Heart right ventricle (tissue), 16 donors: ENCODE results near the gene GIMAP4. TPM values are rescaled to one million over a fixed set of nuclear protein-coding genes. Genes with fewer than 3 reads are reported as not detected.
"Not testable (repeated sequence)": the region's sequence is repeated elsewhere in the genome, so short reads cannot be mapped to it uniquely, and the experiment has no call there.

Experiments used
- ATAC-seq, 8 donors: fragments of 200-7000 bp; cut with Tn5 transposase; one replicate each; pipeline ENCODE4 v1.9.1; 2020; ENCODE audit warnings: mild to moderate bottlenecking in 8 of 8, moderate library complexity in 8 of 8, moderate number of reproducible peaks in 1 of 8
- DNase-seq, 2 donors: peaks; one replicate each; pipeline ENCODE4 v3.0.0-alpha.2; 2020
- H3K27ac ChIP-seq, 10 donors: fragments of 200-600 bp; sonication (generic) in 2 of 10; one replicate each; pipeline versions ENCODE4 v1.5.0 to v1.8.0; 2020 to 2022; ENCODE audit warnings: mild to moderate bottlenecking in 3 of 10
- H3K27me3 ChIP-seq, 7 donors: fragments of 200-600 bp; one replicate each; pipeline ENCODE4 v1.8.0; 2021 to 2022; ENCODE audit warnings: mild to moderate bottlenecking in 2 of 7
- H3K36me3 ChIP-seq, 9 donors: fragments of 200-600 bp; sonication (generic) in 1 of 9; one replicate each; pipeline versions ENCODE4 v1.5.0 to v1.8.0; 2020 to 2022; ENCODE audit warnings: mild to moderate bottlenecking in 2 of 9
- H3K4me1 ChIP-seq, 9 donors: fragments of 200-600 bp; sonication (generic) in 1 of 9; one replicate each; pipeline versions ENCODE4 v1.5.0 to v1.8.0; 2020 to 2022; ENCODE audit warnings: mild to moderate bottlenecking in 4 of 9
- H3K4me3 ChIP-seq, 10 donors: fragments of 200-600 bp; sonication (generic) in 2 of 10; one replicate each; pipeline versions ENCODE4 v1.5.0 to v1.8.0; 2020 to 2022; ENCODE audit warnings: mild to moderate bottlenecking in 7 of 10, moderate library complexity in 2 of 10
- H3K9me3 ChIP-seq, 11 donors: fragments of 200-600 bp in 10 of 11; sonication (generic) in 2 of 11; one replicate each; pipeline versions ENCODE4 v1.5.0 to v1.8.0; 2013 to 2022; ENCODE audit warnings: mild to moderate bottlenecking in 2 of 11, control low read depth in 1 of 11, moderate library complexity in 1 of 11
- WGBS, 2 donors: extraction: QIAGEN DNeasy Blood & Tissue Kit; methylation state at CpG; one replicate each; pipeline ENCODE4 v1.1.7; 2013; ENCODE audit warnings: inconsistent platforms in 1 of 2; 5-methylcytosine and 5-hydroxymethylcytosine counted together
- intact Hi-C, 10 donors: fragments of 100-400 bp; cut with DNase I; formaldehyde crosslinking; loops; one replicate each; pipeline versions ENCODE4 v1.11.1 to v1.14.2; 2022
- polyA plus RNA-seq, 2 donors: library from polyadenylated mRNA; stranded (reverse); fragments of 200-250 nt; gene quantifications; one replicate each; pipeline ENCODE4 v1.2.3, GENCODE V29; 2013
- total RNA-seq, 10 donors: library from RNA; stranded (reverse); fragmentation: NEBNext Ultra II Directional in 3 of 10; extraction: Animal tissue kit (Norgen Biotek cat#: 25700) in 3 of 10; gene quantifications; one replicate each; pipeline versions ENCODE4 v1.2.1 to v1.2.4, GENCODE V29; 2021 to 2023
- TF ChIP-seq, protein P1 (sequence below), 9 donors: fragments of 200-600 bp; sonication (generic) in 2 of 9; IDR thresholded peaks; one replicate each; pipeline versions ENCODE4 v1.5.0 to v1.8.0; 2021 to 2022; ENCODE audit warnings: antibody characterized with exemption in 9 of 9, mild to moderate bottlenecking in 5 of 9, moderate library complexity in 1 of 9
- donor health status: Arrhythmogenic right ventricular cardiomyopathy.
- donor health status: ischemic (EF 13 %, LVEDD 7.1; RV severe dilation, severe dysfunction).
- donor health status: healthy with polysubstance abuse.
- donor health status: DM: no; HTN: yes; CAD: no.
- donor health status: DM: no; HTN: no; CAD: no.
- donor health status: ischemic (EF 25% LVEDD 6.9; RV normal size, moderate dysfunction).
- donor health status: ischemic (EF 25% LVEDD 5.7; RV mildly dilated, moderate dysfunction).
- donor health status: healthy.
- donor health status: DM: yes; HTN: yes; CAD: no.
- donor health status: Ischemic cardiomyopathy.
- donor health status: ischemic (EF 35%, LVEDD 5.7; RV mildly dilated, moderate dysfunction).
- donor health status: nonischemic (EF 11% LVEDD 7.7; RV severe dilation, severe dysfunction).
- donor health status: DM: yes; HTN: yes; CAD: no.
- donor health status: PGD.
- donor health status: ischemic (EF 29% LVEDD 5.4; RV normal size, mild dysfunction).
- donor health status: nonischemic (EF 23%, LVEDD 6.1; RV moderate dilation, normal function).

Gene GIMAP4
- total and polyA plus RNA-seq, 12 donors = 19.7 to 68.6 (median 34.5) TPM

DNA sequence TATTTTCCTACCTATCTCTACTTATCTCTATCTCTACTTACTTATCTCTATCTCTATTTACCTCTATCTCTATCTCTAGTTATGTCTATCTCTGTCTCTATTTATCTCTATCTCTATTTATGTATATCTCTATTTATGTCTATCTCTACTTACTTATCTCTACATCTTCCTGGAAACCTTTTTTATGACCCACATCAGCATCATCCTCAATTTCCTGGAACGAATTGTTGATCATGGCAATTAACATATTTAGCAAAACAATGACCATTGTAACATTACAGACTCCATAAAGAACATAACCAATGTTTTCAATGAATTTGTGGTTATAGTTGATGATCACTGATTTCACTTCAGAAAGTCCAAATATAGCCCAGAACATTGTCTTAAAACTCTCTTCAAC is 46.7 kb downstream of the GIMAP4 start:
- 51 to 72% methylated on average over 1 of the region's 1 CpG for WGBS, 2 donors
- intact Hi-C loops = no loop called here
- Histone ChIP-seq H3K27me3 (no peaks in the 10 kb centered on the region), H3K4me3 (no peak overlapping the region), H3K27ac (no peak overlapping the region), H3K4me1 (peaks cover 0 to 13% (median 0%) of the 10 kb centered on the region in 9 donors), H3K36me3 (no peaks in the 10 kb centered on the region), H3K9me3 (peaks cover 0 to 6% (median 0%) of the 10 kb centered on the region in 11 donors)
- ATAC-seq (no peak), DNase-seq (no peak)
- TF ChIP-seq, protein P1, sequence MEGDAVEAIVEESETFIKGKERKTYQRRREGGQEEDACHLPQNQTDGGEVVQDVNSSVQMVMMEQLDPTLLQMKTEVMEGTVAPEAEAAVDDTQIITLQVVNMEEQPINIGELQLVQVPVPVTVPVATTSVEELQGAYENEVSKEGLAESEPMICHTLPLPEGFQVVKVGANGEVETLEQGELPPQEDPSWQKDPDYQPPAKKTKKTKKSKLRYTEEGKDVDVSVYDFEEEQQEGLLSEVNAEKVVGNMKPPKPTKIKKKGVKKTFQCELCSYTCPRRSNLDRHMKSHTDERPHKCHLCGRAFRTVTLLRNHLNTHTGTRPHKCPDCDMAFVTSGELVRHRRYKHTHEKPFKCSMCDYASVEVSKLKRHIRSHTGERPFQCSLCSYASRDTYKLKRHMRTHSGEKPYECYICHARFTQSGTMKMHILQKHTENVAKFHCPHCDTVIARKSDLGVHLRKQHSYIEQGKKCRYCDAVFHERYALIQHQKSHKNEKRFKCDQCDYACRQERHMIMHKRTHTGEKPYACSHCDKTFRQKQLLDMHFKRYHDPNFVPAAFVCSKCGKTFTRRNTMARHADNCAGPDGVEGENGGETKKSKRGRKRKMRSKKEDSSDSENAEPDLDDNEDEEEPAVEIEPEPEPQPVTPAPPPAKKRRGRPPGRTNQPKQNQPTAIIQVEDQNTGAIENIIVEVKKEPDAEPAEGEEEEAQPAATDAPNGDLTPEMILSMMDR (IDR thresholded peaks at IDR 0.05) = no peak

- DNase-seq, H3K27me3 ChIP-seq: not testable (repeated sequence)
- WGBS, 2 donors = 71 to 89% methylated on average over 1 of the region's 1 CpG
These were observed 47.2 kb downstream of the GIMAP4 start for GRCh38 chr7:150614426-150614825.

GRCh38 chr7:150615221-150615755 is 48.1 kb downstream of the GIMAP4 start:
- H3K4me3 ChIP-seq, H3K36me3 ChIP-seq, intact Hi-C loops, H3K4me1 ChIP-seq, H3K9me3 ChIP-seq, DNase-seq, H3K27ac ChIP-seq, H3K27me3 ChIP-seq, ATAC-seq: not testable (repeated sequence)
- WGBS, 2 donors = 79 to 80% methylated on average over 5 of the region's 5 CpGs

More at GRCh38 chr7:150614426-150614825, 47.2 kb downstream of the GIMAP4 start:
- H3K27ac ChIP-seq, H3K4me3 ChIP-seq, H3K36me3 ChIP-seq, intact Hi-C loops, H3K9me3 ChIP-seq, ATAC-seq: not testable (repeated sequence)
- H3K4me1 ChIP-seq = peaks cover 0 to 13% (median 0%) of the 10 kb centered on the region in 9 donors

DNA sequence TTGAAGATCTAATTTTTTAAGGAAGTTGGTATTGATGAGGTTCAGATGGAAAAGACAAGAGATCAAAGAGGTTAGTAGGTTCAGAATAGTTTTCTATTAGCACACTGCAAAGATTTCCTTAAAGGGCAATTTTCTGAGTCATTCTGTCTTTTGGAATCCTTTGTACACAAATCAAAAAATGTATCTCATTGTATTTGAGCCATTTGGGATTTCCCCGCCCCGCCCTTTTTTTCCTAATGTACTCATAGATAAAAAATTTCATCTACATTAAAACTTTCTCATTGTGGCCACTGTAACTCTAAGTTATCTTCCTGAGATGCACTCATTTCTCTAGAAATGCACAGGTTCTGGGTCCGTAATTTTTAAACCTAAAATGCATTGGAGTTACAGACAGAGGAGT is 52.9 kb downstream of the GIMAP4 start:
- peak overlapping the region in 4 of 10 donors; percentile 23 to 71 (median 46) for H3K27ac ChIP-seq
- WGBS, 2 donors = 90 to 93% methylated on average over 3 of the region's 3 CpGs
- ATAC-seq (peak in 1 of 8 donors; percentile 20), DNase-seq (no peak)
- peaks cover 0 to 8% (median 0%) of the 10 kb centered on the region in 9 donors for H3K36me3 ChIP-seq
- no peak overlapping the region for H3K4me3 ChIP-seq
- H3K27me3 ChIP-seq = no peaks in the 10 kb centered on the region
- intact Hi-C loops = loop anchor here in 1 of 10 donors (10.0 kb wide), 1 partner anchor 125 kb away; no protein-coding TSS in a partner anchor
- peaks cover 0 to 14% (median 0%) of the 10 kb centered on the region in 9 donors for H3K4me1 ChIP-seq
- H3K9me3 ChIP-seq = peaks cover 0 to 6% (median 0%) of the 10 kb centered on the region in 11 donors
- TF ChIP-seq, protein P1 (IDR thresholded peaks at IDR 0.05) = no peak

- 71 to 76% methylated on average over 3 of the region's 3 CpGs for WGBS, 2 donors
- H3K9me3 ChIP-seq = peaks cover 0 to 6% (median 0%) of the 10 kb centered on the region in 11 donors
- H3K36me3 ChIP-seq = peaks cover 0 to 14% (median 0%) of the 10 kb centered on the region in 9 donors
- TF ChIP-seq, protein P1 (IDR thresholded peaks at IDR 0.05) = no peak
- H3K4me1 ChIP-seq = peaks cover 0 to 20% (median 0%) of the 10 kb centered on the region in 9 donors
- no peak for ATAC-seq
- peak overlapping the region in 6 of 10 donors; percentile 1 to 71 (median 27) for H3K27ac ChIP-seq
- no peaks in the 10 kb centered on the region for H3K27me3 ChIP-seq
- DNase-seq = no peak
- intact Hi-C loops = loop anchor here in 1 of 10 donors (10.0 kb wide), 1 partner anchor 124 kb away; no protein-coding TSS in a partner anchor
- no peak overlapping the region for H3K4me3 ChIP-seq
These were observed 53.6 kb downstream of the GIMAP4 start for GRCh38 chr7:150620617-150621371.
